ENCODE results near the gene CTSD.

Gene CTSD

DNA sequence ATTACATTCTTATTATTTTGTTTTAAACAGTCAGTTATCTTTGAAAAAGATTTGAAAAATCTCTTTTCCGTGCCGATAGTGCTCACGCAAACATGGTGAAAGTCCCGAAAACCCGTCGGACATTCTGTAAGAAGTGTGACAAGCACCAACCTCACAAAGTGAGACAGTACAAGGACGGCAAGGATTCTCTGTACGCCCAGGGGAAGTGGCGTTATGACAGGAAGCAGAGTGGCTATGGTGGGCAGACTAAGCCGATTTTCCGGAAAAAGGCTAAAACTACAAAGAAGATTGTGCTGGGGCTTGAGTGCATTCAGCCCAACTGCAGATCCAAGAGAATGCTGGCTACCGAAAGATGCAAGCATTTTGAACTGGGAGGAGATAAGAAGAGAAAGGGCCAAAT, 28.7 kb upstream of the CTSD start:
- DNase-seq = no peak
- Histone ChIP-seq H2AFZ (ENCODE audit: insufficient read depth, low read length, poor library complexity) (no peak overlapping the region), H3K4me3 (ENCODE audit: low read depth, low read length) (no peak overlapping the region), H3K36me3 (ENCODE audit: control insufficient read depth in 1 of 2, insufficient read depth in 2 of 2, low read length in 2 of 2) (no peaks in the 10 kb centered on the region), H2BK5ac (ENCODE audit: low read depth, low read length, poor library complexity) (no peak overlapping the region), H4K12ac (ENCODE audit: low read depth, low read length) (no peak overlapping the region), H3K18ac (ENCODE audit: low read length) (no peak overlapping the region), H4K91ac (ENCODE audit: low read depth, low read length) (no peak overlapping the region), H3K4me2 (ENCODE audit: low read length) (no peak overlapping the region), H3K23ac (ENCODE audit: low read length) (no peak overlapping the region), H3K79me2 (ENCODE audit: control insufficient read depth, insufficient read depth, low read length, poor library complexity) (no peaks in the 10 kb centered on the region), H3K9me3 (ENCODE audit: insufficient read depth, low read depth, low read length) (no peaks in the 10 kb centered on the region), H3K79me1 (ENCODE audit: low read length) (no peaks in the 10 kb centered on the region), H3K9ac (ENCODE audit: low read length) (no peak overlapping the region), H3K27ac (ENCODE audit: low read depth, low read length) (no peak overlapping the region), H4K8ac (ENCODE audit: low read depth, low read length) (no peak overlapping the region), H2BK12ac (ENCODE audit: low read length) (no peak overlapping the region), H3K27me3 (ENCODE audit: insufficient read depth, low read length) (no peaks in the 10 kb centered on the region), H3K4ac (ENCODE audit: low read depth, low read length) (no peak overlapping the region), H2AK5ac (ENCODE audit: low read length) (no peak overlapping the region), H2BK120ac (ENCODE audit: insufficient read depth, low read length, poor library complexity) (no peak overlapping the region), H3K14ac (ENCODE audit: low read length) (no peak overlapping the region), H3K4me1 (ENCODE audit: control insufficient read depth in 1 of 2, insufficient read depth in 2 of 2, low read length in 2 of 2) (no peaks in the 10 kb centered on the region)
- no CpG with 5 or more reads among the region's 12 CpGs for WGBS (ENCODE audit: extremely low coverage, insufficient coverage, insufficient read length)

DNA sequence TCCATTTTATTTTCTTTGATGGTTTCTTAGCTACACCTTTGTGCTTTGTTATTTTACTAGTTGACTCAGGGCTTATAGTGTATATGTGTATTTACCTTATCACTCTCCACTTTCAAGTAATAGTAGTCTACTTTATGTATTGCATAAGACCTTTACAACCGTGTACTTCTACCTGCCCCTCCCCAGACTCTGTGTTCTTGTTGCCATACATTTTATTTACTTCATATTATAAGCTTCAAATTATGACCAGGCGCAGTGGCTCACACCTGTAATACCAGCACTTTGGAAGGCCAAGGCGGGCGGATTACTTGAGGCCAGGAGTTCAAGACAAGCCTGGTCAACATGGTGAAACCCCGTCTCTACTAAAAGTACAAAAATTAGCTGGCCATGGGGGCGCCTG, 28.2 kb upstream of the CTSD start:
- no peak for DNase-seq
- no peaks in the 10 kb centered on the region for H3K79me2 ChIP-seq (ENCODE audit: control insufficient read depth, insufficient read depth, low read length, poor library complexity)
- no peak overlapping the region for H2AFZ ChIP-seq (ENCODE audit: insufficient read depth, low read length, poor library complexity)
- H2BK12ac ChIP-seq (ENCODE audit: low read length) = no peak overlapping the region
- no peak overlapping the region for H3K23ac ChIP-seq (ENCODE audit: low read length)
- H2BK5ac ChIP-seq (ENCODE audit: low read depth, low read length, poor library complexity) = no peak overlapping the region
- no peaks in the 10 kb centered on the region for H3K79me1 ChIP-seq (ENCODE audit: low read length)
- no peaks in the 10 kb centered on the region for H3K27me3 ChIP-seq (ENCODE audit: insufficient read depth, low read length)
- H4K12ac ChIP-seq (ENCODE audit: low read depth, low read length) = no peak overlapping the region
- H4K8ac ChIP-seq (ENCODE audit: low read depth, low read length) = no peak overlapping the region
- no peak overlapping the region for H3K4me3 ChIP-seq (ENCODE audit: low read depth, low read length)
- H3K9me3 ChIP-seq (ENCODE audit: insufficient read depth, low read depth, low read length) = no peaks in the 10 kb centered on the region
- WGBS (ENCODE audit: extremely low coverage, insufficient coverage, insufficient read length) = no CpG with 5 or more reads among the region's 6 CpGs
- no peak overlapping the region for H3K14ac ChIP-seq (ENCODE audit: low read length)
- no peak overlapping the region for H3K18ac ChIP-seq (ENCODE audit: low read length)
- H3K4me2 ChIP-seq (ENCODE audit: low read length) = no peak overlapping the region
- H2AK5ac ChIP-seq (ENCODE audit: low read length) = no peak overlapping the region
- no peak overlapping the region for H4K91ac ChIP-seq (ENCODE audit: low read depth, low read length)
- H3K27ac ChIP-seq (ENCODE audit: low read depth, low read length) = no peak overlapping the region
- H2BK120ac ChIP-seq (ENCODE audit: insufficient read depth, low read length, poor library complexity) = no peak overlapping the region
- H3K9ac ChIP-seq (ENCODE audit: low read length) = no peak overlapping the region
- H3K4me1 ChIP-seq (ENCODE audit: control insufficient read depth in 1 of 2, insufficient read depth in 2 of 2, low read length in 2 of 2) = no peaks in the 10 kb centered on the region
- H3K36me3 ChIP-seq (ENCODE audit: control insufficient read depth in 1 of 2, insufficient read depth in 2 of 2, low read length in 2 of 2) = no peaks in the 10 kb centered on the region
- H3K4ac ChIP-seq (ENCODE audit: low read depth, low read length) = no peak overlapping the region

DNA sequence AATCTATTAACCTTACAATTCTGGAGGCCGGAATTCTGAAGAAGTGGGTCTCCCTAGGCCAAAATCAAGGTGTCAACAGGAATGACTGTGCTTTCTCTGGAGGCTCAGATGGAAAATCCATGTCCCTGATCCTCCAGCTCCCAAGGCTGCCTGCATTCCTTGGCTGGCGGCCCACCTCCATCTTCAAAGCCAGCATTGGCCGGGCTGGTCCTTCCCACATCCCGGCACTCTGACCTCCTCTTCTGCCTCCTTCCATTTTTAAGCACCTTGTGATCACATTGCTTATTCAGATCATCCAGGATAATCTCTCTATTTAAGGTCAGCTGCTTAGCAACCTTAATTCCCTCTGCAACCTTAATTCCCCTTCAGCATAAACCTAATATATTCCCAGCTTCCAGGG, 22.7 kb upstream of the CTSD start:
- H3K4me2 ChIP-seq (ENCODE audit: low read length) = no peak overlapping the region
- H3K4me1 ChIP-seq (ENCODE audit: control insufficient read depth in 1 of 2, insufficient read depth in 2 of 2, low read length in 2 of 2) = no peaks in the 10 kb centered on the region
- no peak for DNase-seq
- no peak overlapping the region for H3K4me3 ChIP-seq (ENCODE audit: low read depth, low read length)
- H2BK120ac ChIP-seq (ENCODE audit: insufficient read depth, low read length, poor library complexity) = no peak overlapping the region
- H2BK5ac ChIP-seq (ENCODE audit: low read depth, low read length, poor library complexity) = no peak overlapping the region
- H3K79me1 ChIP-seq (ENCODE audit: low read length) = no peaks in the 10 kb centered on the region
- H3K14ac ChIP-seq (ENCODE audit: low read length) = no peak overlapping the region
- H4K12ac ChIP-seq (ENCODE audit: low read depth, low read length) = no peak overlapping the region
- H2AFZ ChIP-seq (ENCODE audit: insufficient read depth, low read length, poor library complexity) = no peak overlapping the region
- no peak overlapping the region for H4K91ac ChIP-seq (ENCODE audit: low read depth, low read length)
- H3K9ac ChIP-seq (ENCODE audit: low read length) = no peak overlapping the region
- H3K27ac ChIP-seq (ENCODE audit: low read depth, low read length) = no peak overlapping the region
- no peak overlapping the region for H2AK5ac ChIP-seq (ENCODE audit: low read length)
- peaks cover 2% of the 10 kb centered on the region for H3K9me3 ChIP-seq (ENCODE audit: insufficient read depth, low read depth, low read length)
- no peak overlapping the region for H4K8ac ChIP-seq (ENCODE audit: low read depth, low read length)
- H3K23ac ChIP-seq (ENCODE audit: low read length) = no peak overlapping the region
- no peaks in the 10 kb centered on the region for H3K36me3 ChIP-seq (ENCODE audit: control insufficient read depth in 1 of 2, insufficient read depth in 2 of 2, low read length in 2 of 2)
- no peak overlapping the region for H3K18ac ChIP-seq (ENCODE audit: low read length)
- no peaks in the 10 kb centered on the region for H3K27me3 ChIP-seq (ENCODE audit: insufficient read depth, low read length)
- no peak overlapping the region for H3K4ac ChIP-seq (ENCODE audit: low read depth, low read length)
- no peak overlapping the region for H2BK12ac ChIP-seq (ENCODE audit: low read length)
- WGBS (ENCODE audit: extremely low coverage, insufficient coverage, insufficient read length) = no CpG with 5 or more reads among the region's 4 CpGs
- no peaks in the 10 kb centered on the region for H3K79me2 ChIP-seq (ENCODE audit: control insufficient read depth, insufficient read depth, low read length, poor library complexity)

DNA sequence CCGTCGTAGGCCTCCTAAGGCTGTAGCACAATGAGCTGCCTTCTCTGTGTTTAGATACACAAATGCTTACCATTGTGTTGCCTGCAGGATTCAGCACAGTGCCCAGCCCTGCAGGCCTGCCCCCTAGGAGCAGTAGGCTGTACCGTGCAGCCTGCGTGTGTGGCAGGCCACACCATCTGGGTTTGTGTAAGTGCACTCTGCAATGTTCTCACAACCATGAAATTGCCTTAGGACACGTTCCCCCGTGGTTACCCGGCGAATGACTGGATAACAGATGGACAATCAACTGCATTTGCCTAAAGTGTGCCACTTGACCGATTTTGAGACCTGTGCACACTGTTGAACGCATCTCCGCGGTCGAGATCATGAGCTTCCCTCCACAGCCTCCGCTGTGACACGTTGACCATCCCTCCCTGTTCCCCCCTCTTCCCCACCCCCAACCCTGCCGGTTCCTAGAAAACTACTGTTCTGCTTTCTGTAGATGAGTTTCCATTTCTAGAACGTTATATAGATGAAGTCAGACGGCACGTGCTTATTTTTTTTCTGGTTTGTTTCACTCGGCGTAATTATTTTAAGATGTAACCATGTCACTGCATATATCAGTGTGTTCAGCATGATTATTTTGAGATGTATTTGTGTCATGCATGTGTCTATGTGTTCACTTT, 22.2 kb upstream of the CTSD start:
- H3K79me1 ChIP-seq (ENCODE audit: low read length) = no peaks in the 10 kb centered on the region
- no peaks in the 10 kb centered on the region for H3K27me3 ChIP-seq (ENCODE audit: insufficient read depth, low read length)
- peak in 1 of 2 donors; percentile 26 for DNase-seq
- no peaks in the 10 kb centered on the region for H3K79me2 ChIP-seq (ENCODE audit: control insufficient read depth, insufficient read depth, low read length, poor library complexity)
- H3K18ac ChIP-seq (ENCODE audit: low read length) = no peak overlapping the region
- H4K91ac ChIP-seq (ENCODE audit: low read depth, low read length) = no peak overlapping the region
- H4K8ac ChIP-seq (ENCODE audit: low read depth, low read length) = no peak overlapping the region
- no peak overlapping the region for H3K27ac ChIP-seq (ENCODE audit: low read depth, low read length)
- H2BK5ac ChIP-seq (ENCODE audit: low read depth, low read length, poor library complexity) = no peak overlapping the region
- H3K9ac ChIP-seq (ENCODE audit: low read length) = peak overlapping the region; percentile 23
- no CpG with 5 or more reads among the region's 21 CpGs for WGBS (ENCODE audit: extremely low coverage, insufficient coverage, insufficient read length)
- H3K9me3 ChIP-seq (ENCODE audit: insufficient read depth, low read depth, low read length) = peaks cover 2% of the 10 kb centered on the region
- no peak overlapping the region for H4K12ac ChIP-seq (ENCODE audit: low read depth, low read length)
- no peak overlapping the region for H3K4me2 ChIP-seq (ENCODE audit: low read length)
- no peak overlapping the region for H2BK120ac ChIP-seq (ENCODE audit: insufficient read depth, low read length, poor library complexity)
- no peak overlapping the region for H3K4ac ChIP-seq (ENCODE audit: low read depth, low read length)
- no peak overlapping the region for H2AFZ ChIP-seq (ENCODE audit: insufficient read depth, low read length, poor library complexity)
- no peak overlapping the region for H3K4me3 ChIP-seq (ENCODE audit: low read depth, low read length)
- H3K36me3 ChIP-seq (ENCODE audit: control insufficient read depth in 1 of 2, insufficient read depth in 2 of 2, low read length in 2 of 2) = no peaks in the 10 kb centered on the region
- H2AK5ac ChIP-seq (ENCODE audit: low read length) = no peak overlapping the region
- no peak overlapping the region for H3K23ac ChIP-seq (ENCODE audit: low read length)
- H3K14ac ChIP-seq (ENCODE audit: low read length) = no peak overlapping the region
- no peak overlapping the region for H2BK12ac ChIP-seq (ENCODE audit: low read length)
- H3K4me1 ChIP-seq (ENCODE audit: control insufficient read depth in 1 of 2, insufficient read depth in 2 of 2, low read length in 2 of 2) = no peaks in the 10 kb centered on the region
